IPS-NIHi7 (cell line): ENCODE measurements around the gene RASL10B.
"Not testable (repeated sequence)": the region's sequence is repeated elsewhere in the genome, so short reads cannot be mapped to it uniquely, and the experiment has no call there.

Source experiments
- DNase-seq: peaks from one replicate; pipeline ENCODE4 v3.0.0; 2012; ENCODE audit warnings: mixed read lengths; ENCODE audit errors: extremely low spot score

RASL10B gene

GRCh38 chr17:35731239-35731916, at the start of gene RASL10B:
TSS of gene RASL10B (plus strand) at chr17:35731639. CDS start at chr17:35735185, 3,546 bp downstream.
- peak; percentile 87 for DNase-seq

- DNase-seq = no peak
Measured at GRCh38 chr17:35683591-35683990, 47.8 kb upstream of the RASL10B start.

- DNase-seq = peak; percentile 55
Measured at GRCh38 chr17:35684055-35684802, 47.2 kb upstream of the RASL10B start.

- DNase-seq = no peak
Measured at GRCh38 chr17:35692512-35693210, 38.8 kb upstream of the RASL10B start.

- no peak for DNase-seq
Measured at GRCh38 chr17:35693662-35694061, 37.8 kb upstream of the RASL10B start.

- DNase-seq = no peak
Measured at GRCh38 chr17:35694906-35695305, 36.5 kb upstream of the RASL10B start.

GRCh38 chr17:35695613-35696012, 35.8 kb upstream of the RASL10B start:
- DNase-seq = no peak

GRCh38 chr17:35698800-35699199, 32.6 kb upstream of the RASL10B start:
- no peak for DNase-seq

- no peak for DNase-seq
Measured at GRCh38 chr17:35700150-35700549, 31.3 kb upstream of the RASL10B start.

- no peak for DNase-seq
Measured at GRCh38 chr17:35701491-35701890, 29.9 kb upstream of the RASL10B start.

GRCh38 chr17:35703308-35703707, 28.1 kb upstream of the RASL10B start:
- DNase-seq = not testable (repeated sequence)

- no peak for DNase-seq
Measured at GRCh38 chr17:35705230-35705629, 26.2 kb upstream of the RASL10B start.

- no peak for DNase-seq
Measured at GRCh38 chr17:35705705-35706104, 25.7 kb upstream of the RASL10B start.

- no peak for DNase-seq
Measured at GRCh38 chr17:35708149-35708548, 23.3 kb upstream of the RASL10B start.

- DNase-seq = no peak
Measured at GRCh38 chr17:35708951-35709350, 22.5 kb upstream of the RASL10B start.

- no peak for DNase-seq
Measured at GRCh38 chr17:35709874-35710273, 21.6 kb upstream of the RASL10B start.

- no peak for DNase-seq
Measured at GRCh38 chr17:35710950-35711349, 20.5 kb upstream of the RASL10B start.

- DNase-seq = no peak
Measured at GRCh38 chr17:35713069-35713728, 18.2 kb upstream of the RASL10B start.

GRCh38 chr17:35714988-35715387, 16.5 kb upstream of the RASL10B start:
- DNase-seq = no peak

GRCh38 chr17:35715416-35715815, 16.0 kb upstream of the RASL10B start:
- no peak for DNase-seq

GRCh38 chr17:35716173-35716572, 15.3 kb upstream of the RASL10B start:
- no peak for DNase-seq

- DNase-seq = no peak
Measured at GRCh38 chr17:35716897-35717465, 14.5 kb upstream of the RASL10B start.
